Measurements from ENCODE around the gene DAD1.

- TF ChIP-seq CTCF (IDR thresholded peaks at IDR 0.05; ENCODE audit: low read depth, low read length) (no peak), EZH2phosphoT487 (IDR thresholded peaks at IDR 0.05; ENCODE audit: low read depth) (no peak)
Observed at GRCh38 chr14:22613106-22613695, 24.2 kb upstream of the DAD1 start.
